Testis (tissue), 3 donors: ENCODE results near the gene ERVMER34-1. TPM values are rescaled to one million over a fixed set of nuclear protein-coding genes. Genes with fewer than 3 reads are reported as not detected.

Source experiments
- DNase-seq: peaks from one replicate; pipeline ENCODE4 v3.0.0-alpha.2; 2019
- H3K27ac ChIP-seq, 2 donors: fragments of 200-600 bp; sonication (generic); one replicate each; pipeline ENCODE4 v1.5.1; 2019
- H3K27me3 ChIP-seq: fragments of 200-600 bp; sonication (generic); one replicate; pipeline ENCODE4 v1.5.1; 2019
- H3K36me3 ChIP-seq: fragments of 200-600 bp; sonication (generic); one replicate; pipeline ENCODE4 v1.5.1; 2017; ENCODE audit warnings: low read depth; ENCODE audit errors: missing control alignments
- H3K4me1 ChIP-seq: fragments of 200-600 bp; sonication (generic); one replicate; pipeline ENCODE4 v1.5.1; 2019
- H3K4me3 ChIP-seq, 2 donors: fragments of 200-600 bp; sonication (generic); one replicate each; pipeline ENCODE4 v1.5.1; 2017 to 2019
- H3K9me3 ChIP-seq: fragments of 200-600 bp; sonication (generic); one replicate; pipeline ENCODE4 v1.5.1; 2017
- POLR2A ChIP-seq: fragments of 450-650 bp; IDR thresholded peaks from one replicate; pipeline ENCODE4 v1.6.1; 2017; ENCODE audit warnings: antibody characterized with exemption, mild to moderate bottlenecking, moderate library complexity
- WGBS, 2 donors: methylation state at CpG; one replicate each; pipeline ENCODE4 v1.1.5; 2018; 5-methylcytosine and 5-hydroxymethylcytosine counted together
- intact Hi-C: fragments of 100-400 bp; cut with DNase I; formaldehyde crosslinking; loops from one replicate; pipeline ENCODE4 v1.15.1; 2023; ENCODE audit warnings: low total_unique reads
- polyA plus RNA-seq: library from polyadenylated mRNA; stranded (reverse); fragments of 350-450 nt; fragmentation: Illumina TruSeq; extraction: RNeasy Lipid Tissue Mini Kit (QIAGEN cat#74804); gene quantifications from one replicate; pipeline ENCODE4 v1.2.3, GENCODE V29; 2014; ENCODE audit warnings: low read depth, low replicate concordance; ENCODE audit not compliant: insufficient read depth
- total RNA-seq, 2 donors: library from RNA; depleted of rRNA; stranded (reverse); fragments of >200 nt; gene quantifications; one replicate each; pipeline ENCODE4 v1.2.3, GENCODE V29; 2016
- TF ChIP-seq, protein P1 (sequence below), 3 experiments: fragments of 450-650 bp in 2 of 3; fragments of 200-600 bp in 1 of 3; sonication (generic) in 1 of 3; IDR thresholded peaks; one replicate each; pipeline ENCODE4 v1.5.1; 2016 to 2019; ENCODE audit warnings: antibody characterized with exemption in 3 of 3, mild to moderate bottlenecking in 2 of 3, moderate library complexity in 1 of 3

Gene ERVMER34-1
- total and polyA plus RNA-seq, 3 donors from 2014 or later: 2.0 to 3.5 (median 2.4) TPM

DNA sequence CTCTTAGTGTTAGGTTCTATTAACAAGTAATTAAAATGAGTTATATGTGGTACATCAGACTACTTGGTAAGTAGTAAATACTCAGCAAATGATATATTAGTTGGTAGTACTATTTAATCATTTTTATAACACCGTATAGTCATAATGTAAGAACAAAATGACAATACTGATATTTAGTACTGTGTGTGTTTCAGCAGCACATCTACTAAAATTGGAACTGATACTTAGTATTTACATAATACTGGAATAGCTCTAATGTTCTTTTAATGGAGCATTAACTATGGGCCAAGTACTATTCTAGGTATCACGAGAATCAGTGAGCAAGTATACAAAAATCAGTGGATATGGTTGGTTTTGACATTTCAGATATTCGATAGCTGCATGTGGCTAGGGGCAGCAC lies 35.3 kb downstream of the ERVMER34-1 start:
- TF ChIP-seq, protein P1, sequence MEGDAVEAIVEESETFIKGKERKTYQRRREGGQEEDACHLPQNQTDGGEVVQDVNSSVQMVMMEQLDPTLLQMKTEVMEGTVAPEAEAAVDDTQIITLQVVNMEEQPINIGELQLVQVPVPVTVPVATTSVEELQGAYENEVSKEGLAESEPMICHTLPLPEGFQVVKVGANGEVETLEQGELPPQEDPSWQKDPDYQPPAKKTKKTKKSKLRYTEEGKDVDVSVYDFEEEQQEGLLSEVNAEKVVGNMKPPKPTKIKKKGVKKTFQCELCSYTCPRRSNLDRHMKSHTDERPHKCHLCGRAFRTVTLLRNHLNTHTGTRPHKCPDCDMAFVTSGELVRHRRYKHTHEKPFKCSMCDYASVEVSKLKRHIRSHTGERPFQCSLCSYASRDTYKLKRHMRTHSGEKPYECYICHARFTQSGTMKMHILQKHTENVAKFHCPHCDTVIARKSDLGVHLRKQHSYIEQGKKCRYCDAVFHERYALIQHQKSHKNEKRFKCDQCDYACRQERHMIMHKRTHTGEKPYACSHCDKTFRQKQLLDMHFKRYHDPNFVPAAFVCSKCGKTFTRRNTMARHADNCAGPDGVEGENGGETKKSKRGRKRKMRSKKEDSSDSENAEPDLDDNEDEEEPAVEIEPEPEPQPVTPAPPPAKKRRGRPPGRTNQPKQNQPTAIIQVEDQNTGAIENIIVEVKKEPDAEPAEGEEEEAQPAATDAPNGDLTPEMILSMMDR (IDR thresholded peaks at IDR 0.05): no peak
- no peak for DNase-seq
- Histone ChIP-seq H3K36me3 (no peaks in the 10 kb centered on the region), H3K27me3 (no peaks in the 10 kb centered on the region), H3K4me1 (peaks cover 15% of the 10 kb centered on the region), H3K4me3 (no peak overlapping the region), H3K27ac (no peak overlapping the region), H3K9me3 (no peaks in the 10 kb centered on the region)
- intact Hi-C loops: loop anchor here (10.0 kb wide), 1 partner anchor 149 kb away; the partner anchor contains the start of gene RASL11B
- WGBS, 2 donors: 86 to 90% methylated on average over 3 of the region's 3 CpGs

DNA sequence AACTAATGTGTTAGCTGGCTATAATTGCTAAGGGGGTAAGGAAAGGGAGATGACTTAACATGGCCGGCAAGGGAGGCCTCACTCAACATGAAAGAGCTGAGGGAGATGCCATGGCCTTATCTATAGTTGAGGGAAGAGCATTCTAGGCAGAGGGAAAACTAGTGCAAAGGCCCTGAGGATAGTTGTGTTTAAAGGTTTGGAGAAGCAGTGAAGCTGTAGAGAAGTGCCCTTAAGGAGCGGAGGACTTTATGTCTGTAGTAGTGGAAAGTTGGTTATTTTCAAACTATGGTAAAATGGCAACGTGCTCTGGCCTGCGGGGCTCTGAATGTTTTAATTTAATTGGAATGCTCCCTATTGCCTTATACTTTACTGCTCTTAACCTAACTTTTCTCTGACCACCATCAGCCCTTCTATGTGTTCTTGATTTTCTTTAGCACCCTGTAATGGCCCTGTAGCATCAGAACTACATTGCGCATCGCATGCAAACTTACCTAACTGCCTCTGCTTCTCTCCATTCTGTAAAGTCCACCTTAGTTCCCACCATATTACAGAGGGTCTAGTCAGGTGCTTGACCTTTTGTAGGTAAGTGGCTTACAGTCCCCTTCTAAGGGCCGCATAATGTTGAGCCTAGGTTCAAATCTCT lies 35.8 kb downstream of the ERVMER34-1 start:
- Histone ChIP-seq H3K27me3 (no peaks in the 10 kb centered on the region), H3K27ac (no peak overlapping the region), H3K9me3 (no peaks in the 10 kb centered on the region), H3K4me3 (no peak overlapping the region), H3K4me1 (peaks cover 15% of the 10 kb centered on the region), H3K36me3 (no peaks in the 10 kb centered on the region)
- 94 to 96% methylated on average over 7 of the region's 7 CpGs for WGBS, 2 donors
- no peak for DNase-seq
- intact Hi-C loops: loop anchor here (10.0 kb wide), 1 partner anchor 149 kb away; the partner anchor contains the start of gene RASL11B
- TF ChIP-seq, protein P1 (IDR thresholded peaks at IDR 0.05): no peak
- no peak for TF ChIP-seq POLR2A

DNA sequence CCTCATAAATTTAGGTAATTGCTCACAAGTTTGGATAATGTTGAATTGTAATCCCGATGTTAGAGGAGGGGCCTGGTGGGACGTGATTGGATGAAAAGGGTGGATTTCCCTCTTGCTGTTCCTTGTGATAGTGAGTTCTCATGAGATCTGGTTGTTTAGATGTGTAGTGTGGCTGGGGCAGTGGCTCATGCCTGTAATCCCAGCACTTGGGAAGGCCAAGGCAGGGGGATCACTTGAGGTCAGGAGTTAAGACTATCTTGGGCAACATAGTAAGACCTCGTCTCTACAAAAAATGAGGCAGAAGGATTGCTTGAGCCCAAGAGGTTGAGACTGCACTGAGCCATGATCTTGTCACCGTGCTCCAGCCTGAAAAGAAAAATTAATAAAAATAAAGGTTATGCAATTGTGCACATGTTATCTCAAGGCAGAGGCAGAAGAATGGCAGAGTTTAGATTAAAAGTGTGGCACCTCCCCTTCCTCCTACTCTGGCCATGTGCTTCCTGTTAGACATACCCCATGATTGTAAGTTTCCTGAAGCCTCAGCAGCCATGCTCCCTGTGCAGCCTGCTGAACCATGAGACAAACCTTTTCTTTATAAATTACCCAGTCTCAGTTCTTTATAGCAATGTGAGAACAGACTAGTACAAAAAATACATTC lies 36.5 kb downstream of the ERVMER34-1 start:
- no peaks in the 10 kb centered on the region for H3K9me3 ChIP-seq
- H3K27me3 ChIP-seq: no peaks in the 10 kb centered on the region
- WGBS, 2 donors: 86 to 90% methylated on average over 4 of the region's 4 CpGs
- no peaks in the 10 kb centered on the region for H3K36me3 ChIP-seq
- TF ChIP-seq, protein P1 (IDR thresholded peaks at IDR 0.05): no peak
- no peak for TF ChIP-seq POLR2A
- H3K4me3 ChIP-seq: no peak overlapping the region
- intact Hi-C loops: loop anchor here (10.0 kb wide), 1 partner anchor 150 kb away; the partner anchor contains the start of gene RASL11B
- no peak overlapping the region for H3K27ac ChIP-seq
- H3K4me1 ChIP-seq: peaks cover 15% of the 10 kb centered on the region
- no peak for DNase-seq

GRCh38 chr4:52713456-52713937 lies 37.7 kb downstream of the ERVMER34-1 start:
- WGBS, 2 donors: 31 to 49% methylated on average over 12 of the region's 12 CpGs
- Histone ChIP-seq H3K27me3 (no peaks in the 10 kb centered on the region), H3K4me1 (peaks cover 15% of the 10 kb centered on the region), H3K9me3 (no peaks in the 10 kb centered on the region), H3K27ac (peak overlapping the region; percentile 69 to 91), H3K36me3 (no peaks in the 10 kb centered on the region), H3K4me3 (peak overlapping the region in 1 of 2 donors; percentile 93)
- DNase-seq: peak; percentile 65
- intact Hi-C loops: loop anchor here (10.0 kb wide), 1 partner anchor 151 kb away; the partner anchor contains the start of gene RASL11B
- TF ChIP-seq, protein P1 (IDR thresholded peaks at IDR 0.05): no peak
- no peak for TF ChIP-seq POLR2A
